Panc1 (cell line): Measurements from ENCODE around the gene VAPB. TPM values are rescaled to one million over a fixed set of nuclear protein-coding genes. Genes with fewer than 3 reads are reported as not detected.

ENCODE experiments used
- ATAC-seq: fragments of 200-7000 bp; cut with Tn5 transposase; 2 replicates; pipeline ENCODE4 v1.9.1; 2020; ENCODE audit warnings: mild to moderate bottlenecking, moderate library complexity
- BruUV-seq: library from RNA; stranded (reverse); fragments of 400-500 nt; replicated peaks from 2 replicates; lab custom pipeline; 2021; lab: Mats Ljungman, UMichigan
- CTCF ChIA-PET: fragments of 300-600 bp; sonication (Branson Sonifier 250); formaldehyde crosslinking; loops from one replicate; lab custom pipeline; 2022; ENCODE audit warnings: antibody characterized with exemption; lab: Charles Lee
- POLR2A ChIA-PET: fragments of 300-600 bp; sonication (Branson Sonifier 250); formaldehyde crosslinking; loops from one replicate; lab custom pipeline; 2022; ENCODE audit warnings: antibody characterized with exemption; lab: Charles Lee
- DNase-seq: peaks from one replicate; pipeline ENCODE4 v3.0.0-alpha.2; 2010; ENCODE audit warnings: low read depth, low spot score
- H3K27ac ChIP-seq: 2 replicates; pipeline ENCODE4 v1.5.1; 2011; ENCODE audit warnings: mild to moderate bottlenecking, low read length, inconsistent platforms
- H3K27me3 ChIP-seq: fragments of 200-500 bp; sonication (Bioruptor generic); 2 replicates; pipeline ENCODE4 v1.6.0; 2014; ENCODE audit warnings: low read length, inconsistent platforms; ENCODE audit not compliant: control insufficient read depth, insufficient read depth
- H3K36me3 ChIP-seq: fragments of 200-500 bp; sonication (Bioruptor generic); 2 replicates; pipeline ENCODE4 v1.5.1; 2014; ENCODE audit warnings: inconsistent platforms, mild to moderate bottlenecking, low read length, moderate library complexity; ENCODE audit not compliant: control insufficient read depth, insufficient read depth
- H3K4me1 ChIP-seq: 2 replicates; pipeline ENCODE4 v1.5.1; 2011; ENCODE audit warnings: inconsistent platforms, mild to moderate bottlenecking, low read length, moderate library complexity; ENCODE audit not compliant: control insufficient read depth, insufficient read depth
- H3K4me3 ChIP-seq, 2 experiments: 2 replicates each; pipeline ENCODE4 v1.5.1; 2011 to 2012; ENCODE audit warnings: low read depth in 2 of 2, low read length in 2 of 2, mild to moderate bottlenecking in 2 of 2, inconsistent platforms in 1 of 2, moderate library complexity in 1 of 2
- H3K9me3 ChIP-seq: fragments of 200-500 bp; sonication (Bioruptor generic); 2 replicates; pipeline ENCODE4 v1.5.1; 2014; ENCODE audit warnings: low read depth, mild to moderate bottlenecking, inconsistent platforms, low read length, moderate library complexity; ENCODE audit not compliant: control insufficient read depth, insufficient read depth
- CTCF ChIP-seq: fragments of 450-650 bp; IDR thresholded peaks from 2 replicates; pipeline ENCODE4 v1.5.1; 2017; ENCODE audit warnings: mild to moderate bottlenecking
- POLR2AphosphoS5 ChIP-seq: IDR thresholded peaks from 2 replicates; pipeline ENCODE4 v1.6.1; 2012; ENCODE audit warnings: mild to moderate bottlenecking, low read depth, low read length, moderate library complexity
- REST ChIP-seq, 2 experiments: IDR thresholded peaks; 2 replicates each; pipeline ENCODE4 v1.6.1; 2011 to 2012; ENCODE audit warnings: low read depth in 2 of 2, control low read depth in 1 of 2, low read length in 1 of 2, mild to moderate bottlenecking in 1 of 2, moderate library complexity in 1 of 2; ENCODE audit not compliant: insufficient read depth in 1 of 2
- SIN3A ChIP-seq: IDR thresholded peaks from 2 replicates; pipeline ENCODE4 v1.6.1; 2012; ENCODE audit warnings: low read depth, mild to moderate bottlenecking, low read length, moderate library complexity, borderline replicate concordance; ENCODE audit not compliant: insufficient read depth
- TCF7L2 ChIP-seq: IDR thresholded peaks from 2 replicates; pipeline ENCODE4 v1.6.1; 2011; ENCODE audit warnings: mild to moderate bottlenecking, low read depth, low read length, inconsistent platforms
- in situ Hi-C: cut with HindIII; loops from 2 replicates; pipeline ENCODE4 v1.10.0; 2016; ENCODE audit warnings: low sequenced_read_pairs, low pct_unique_long_range_greater_than_20kb
- intact Hi-C: fragments of 100-400 bp; cut with micrococcal nuclease; formaldehyde crosslinking; loops from one replicate; pipeline ENCODE4 v1.10.0; 2022; ENCODE audit not compliant: unreplicated experiment
- total RNA-seq: library from RNA; stranded (reverse); gene quantifications from one replicate; pipeline ENCODE4 v1.2.1, GENCODE V29; 2021; ENCODE audit not compliant: unreplicated experiment

The VAPB gene
- total RNA-seq, 1 experiment from 2014 or later: 50.9 TPM

- TF ChIP-seq TCF7L2 (no peak), POLR2AphosphoS5 (no peak), SIN3A (no peak), REST (IDR thresholded peaks at IDR 0.05; ENCODE audit: insufficient read depth in 1 of 2, low read depth in 2 of 2, low read length in 1 of 2) (no peak), CTCF (no peak)
- intact Hi-C loops (no loop called here), in situ Hi-C loops (no loop called here)
- DNase-seq (no peak), ATAC-seq (no peak)
- Histone ChIP-seq H3K9me3 (peaks cover 4% of the 10 kb centered on the region; the same call in 1 of the 2 replicates), H3K27me3 (no peaks in the 10 kb centered on the region), H3K27ac (no peak overlapping the region), H3K4me1 (no peaks in the 10 kb centered on the region), H3K36me3 (no peaks in the 10 kb centered on the region; the same call in 1 of the 2 replicates), H3K4me3 (no peak overlapping the region)
- CTCF ChIA-PET: interaction anchor here (0.6 kb wide), 1 partner anchor 62 kb away, joined by 5 read pairs; no protein-coding TSS in a partner anchor
- POLR2A ChIA-PET: no interaction called here
- no TSS peak for BruUV-seq
Measured at GRCh38 chr20:58452667-58453255, 63.7 kb downstream of the VAPB start.

- H3K4me3 ChIP-seq: no peak overlapping the region
- H3K27me3 ChIP-seq: no peaks in the 10 kb centered on the region
- H3K36me3 ChIP-seq: no peaks in the 10 kb centered on the region; the same call in 1 of the 2 replicates
- BruUV-seq: no TSS peak
- ATAC-seq: no peak
- TF ChIP-seq SIN3A: no peak
- TF ChIP-seq CTCF: no peak
- TF ChIP-seq TCF7L2: no peak
- no peak for TF ChIP-seq REST (IDR thresholded peaks at IDR 0.05; ENCODE audit: insufficient read depth in 1 of 2, low read depth in 2 of 2, low read length in 1 of 2)
- TF ChIP-seq POLR2AphosphoS5: no peak
- H3K4me1 ChIP-seq: no peaks in the 10 kb centered on the region
- H3K9me3 ChIP-seq: peaks cover 4% of the 10 kb centered on the region; the same call in 1 of the 2 replicates
- intact Hi-C loops (no loop called here), in situ Hi-C loops (no loop called here)
- no peak for DNase-seq
- ChIA-PET CTCF (interaction anchor here (0.6 kb wide), 1 partner anchor 62 kb away, joined by 5 read pairs; no protein-coding TSS in a partner anchor), POLR2A (no interaction called here)
- H3K27ac ChIP-seq: no peak overlapping the region
Measured at GRCh38 chr20:58453391-58453790, 64.4 kb downstream of the VAPB start.
